RPMI7951 (cell line): ENCODE results near the gene PEX5. TPM values are rescaled to one million over a fixed set of nuclear protein-coding genes. Genes with fewer than 3 reads are reported as not detected.
"Not testable (repeated sequence)": the region's sequence is repeated elsewhere in the genome, so short reads cannot be mapped to it uniquely, and the experiment has no call there.

Experiments used
- DNase-seq: peaks from one replicate; pipeline ENCODE4 v3.0.0-alpha.2; 2012; ENCODE audit warnings: low read depth
- total RNA-seq: library from RNA; depleted of rRNA; stranded (reverse); fragments of >200 nt; shearing (Covaris generic); gene quantifications from 2 replicates; pipeline ENCODE4 v1.2.3, GENCODE V29; 2014; rRNA removed

Gene PEX5
- total RNA-seq, 1 experiment from 2014 or later, result 16.1 TPM

DNA sequence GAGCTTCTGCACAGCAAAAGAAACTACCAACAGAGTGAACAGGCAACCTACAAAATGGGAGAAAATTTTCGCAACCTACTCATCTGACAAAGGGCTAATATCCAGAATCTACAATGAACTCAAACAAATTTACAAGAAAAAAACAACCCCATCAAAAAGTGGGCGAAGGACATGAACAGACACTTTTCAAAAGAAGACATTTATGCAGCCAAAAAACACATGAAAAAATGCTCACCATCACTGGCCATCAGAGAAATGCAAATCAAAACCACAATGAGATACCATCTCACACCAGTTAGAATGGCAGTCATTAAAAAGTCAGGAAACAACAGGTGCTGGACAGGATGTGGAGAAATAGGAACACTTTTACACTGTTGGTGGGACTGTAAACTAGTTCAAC lies 24.3 kb downstream of the PEX5 start:
- DNase-seq, result not testable (repeated sequence)

DNA sequence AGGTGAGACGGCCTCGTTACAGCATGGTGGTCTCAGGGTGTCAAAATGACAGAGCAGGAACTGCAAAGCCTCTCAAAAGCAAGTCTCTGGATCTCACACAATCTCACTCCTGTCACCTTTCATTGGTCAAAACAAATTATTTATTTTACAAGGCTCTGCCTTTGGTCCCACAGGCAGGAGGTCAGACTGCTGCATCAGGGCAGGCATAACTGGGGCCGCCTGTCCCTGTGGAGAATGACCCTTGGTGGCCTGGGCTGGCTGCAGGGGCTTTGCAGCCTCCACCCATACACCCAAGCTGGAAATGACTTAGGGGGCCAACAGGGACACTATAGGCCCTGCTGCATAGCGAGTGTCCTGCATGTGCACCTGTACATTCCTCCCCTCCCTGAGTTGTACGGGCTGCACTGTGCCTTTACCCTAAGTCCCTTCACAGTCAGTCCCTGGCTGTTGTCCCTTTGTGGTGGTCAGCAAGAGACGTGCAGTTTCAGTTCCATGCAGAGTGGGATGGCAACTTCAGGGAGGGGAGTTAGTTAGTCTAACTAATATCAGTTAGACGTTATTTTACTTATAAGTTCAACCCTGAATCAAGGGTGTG lies 28.1 kb downstream of the PEX5 start:
- no peak for DNase-seq

DNA sequence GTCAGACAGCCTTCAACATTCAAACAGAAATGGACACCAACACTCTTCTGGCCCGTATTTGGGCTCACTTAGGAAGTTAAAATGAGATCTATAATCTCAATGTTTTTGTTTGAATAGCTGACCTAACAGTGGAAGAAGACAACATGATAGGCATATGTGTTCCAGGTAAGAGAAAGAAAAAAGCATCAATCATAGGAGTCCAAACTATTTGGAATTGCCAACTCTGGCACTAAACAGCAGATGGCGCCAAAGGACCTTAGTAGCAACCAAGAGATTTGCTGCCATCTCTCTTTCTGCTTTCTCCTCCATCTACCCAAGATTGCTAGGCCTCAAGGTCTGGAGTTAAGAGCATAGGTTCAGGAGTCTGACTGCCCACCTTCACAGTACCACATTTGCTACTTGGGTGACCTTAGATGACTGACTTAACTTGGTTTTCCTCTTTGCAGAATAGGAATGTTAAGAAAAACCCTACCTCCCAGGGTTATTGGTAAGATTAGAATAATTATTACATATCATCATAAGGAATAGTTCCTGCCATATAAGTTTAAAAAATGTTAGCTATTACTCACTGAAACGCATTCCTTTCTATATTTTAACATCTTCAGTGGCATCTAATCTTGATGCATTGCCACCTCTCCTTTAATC lies 30.2 kb downstream of the PEX5 start:
- peak; percentile 62 for DNase-seq

DNA sequence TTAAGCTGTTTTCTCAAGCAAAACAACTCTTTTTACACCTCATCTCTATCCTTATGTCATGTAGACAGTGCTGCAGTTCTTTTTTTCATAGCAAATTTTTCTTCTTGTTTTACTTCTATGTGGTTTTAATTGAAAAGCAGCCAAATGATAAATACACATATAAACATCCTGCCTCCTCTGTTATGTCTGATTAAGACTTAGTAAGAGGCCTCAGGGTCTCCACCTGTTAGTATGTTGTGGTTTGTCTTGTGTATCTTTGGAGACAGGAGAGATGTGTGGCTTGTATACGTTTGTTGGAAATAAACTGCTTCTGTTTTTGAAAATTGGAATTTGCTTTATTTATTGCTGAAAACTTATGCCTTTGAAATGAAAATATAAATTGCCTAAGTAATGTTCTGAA lies 32.0 kb downstream of the PEX5 start:
- peak; percentile 45 for DNase-seq

DNA sequence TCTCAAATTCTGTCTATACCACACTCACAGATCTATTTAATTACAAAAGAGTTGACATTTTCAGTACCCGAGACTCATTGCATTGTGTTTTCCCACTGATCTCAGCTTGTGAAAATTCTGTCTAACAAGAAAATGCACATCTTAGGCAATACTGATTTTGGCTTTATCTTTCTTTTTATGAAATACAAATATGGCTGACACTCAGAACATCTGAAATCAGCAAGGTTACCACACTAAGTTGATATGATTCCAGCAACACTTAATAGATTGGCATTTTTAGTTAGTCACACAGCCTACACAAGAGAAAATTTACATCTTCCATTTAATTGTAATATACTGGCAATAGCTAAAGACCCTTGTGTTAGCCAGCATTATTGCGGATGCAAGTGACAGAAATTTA lies 40.3 kb downstream of the PEX5 start:
- no peak for DNase-seq

DNA sequence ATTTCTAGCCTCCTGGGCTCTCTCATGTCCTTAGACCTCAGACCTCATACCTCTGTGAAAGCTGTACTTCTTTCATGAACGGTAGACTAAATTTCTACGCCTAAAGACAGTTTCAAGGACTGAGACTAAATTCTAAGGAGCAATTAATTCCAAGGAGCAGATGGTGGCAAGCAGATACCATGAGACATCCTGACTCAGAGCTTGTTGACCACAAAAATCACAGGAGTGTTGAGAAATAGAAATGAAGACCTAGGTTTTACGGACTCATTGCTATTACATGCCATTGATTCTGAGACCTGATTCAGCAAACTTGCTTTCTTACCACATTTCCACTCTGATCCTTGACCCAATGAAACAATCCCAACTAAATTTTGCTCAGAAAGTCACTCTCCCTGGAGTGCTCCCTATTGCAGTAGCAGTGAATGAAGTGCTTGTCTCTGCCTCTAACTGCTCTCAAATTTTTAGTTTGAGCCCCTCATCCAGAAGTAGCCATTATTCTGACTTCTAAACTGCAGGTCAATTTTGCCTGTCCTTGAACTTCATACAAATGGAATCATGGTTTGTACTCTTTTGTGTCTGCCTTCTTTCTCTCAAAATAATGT lies 52.0 kb downstream of the PEX5 start:
- DNase-seq, result peak; percentile 80

DNA sequence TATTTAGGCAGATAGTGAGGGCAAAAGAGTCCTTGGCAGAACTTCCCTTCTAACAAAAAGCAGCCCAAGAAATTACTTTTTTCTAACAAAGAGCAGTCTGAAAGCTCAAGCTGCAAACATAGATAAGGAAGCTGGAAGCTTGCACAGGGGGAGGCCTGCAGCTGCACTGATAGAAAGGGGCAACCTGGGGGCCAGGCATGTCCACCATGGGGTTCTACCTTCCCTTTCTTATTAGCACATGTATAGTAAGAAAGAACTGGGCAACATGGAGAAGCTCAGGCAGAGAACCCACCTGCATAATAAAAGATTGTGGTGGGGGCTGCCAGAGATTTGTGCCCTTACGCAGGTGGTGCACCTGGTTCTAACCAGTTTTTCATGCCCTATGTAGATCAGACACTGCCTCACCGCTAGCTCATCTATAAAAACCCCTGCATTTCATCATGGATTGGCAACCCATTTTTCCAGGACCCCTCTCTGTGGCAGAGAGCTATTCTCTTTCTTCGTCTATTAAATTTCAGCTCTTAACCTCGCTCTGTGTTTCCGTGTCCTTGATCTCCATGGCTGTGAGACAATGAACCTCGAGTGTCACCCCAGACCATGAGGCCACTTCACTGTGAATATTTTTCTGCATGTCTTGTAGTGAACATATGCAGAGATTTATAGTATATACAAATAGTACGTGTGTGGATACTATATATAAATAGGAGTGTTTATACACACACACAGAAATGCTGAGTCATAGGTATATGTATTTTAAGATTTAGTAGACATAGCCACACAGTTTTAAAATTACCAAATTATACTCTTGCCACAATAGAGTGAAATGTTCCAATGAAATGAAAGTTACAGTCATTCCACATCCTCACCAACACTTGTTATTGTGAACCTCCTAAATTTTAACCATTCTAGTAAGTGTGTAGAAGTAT lies 53.0 kb downstream of the PEX5 start:
- no peak for DNase-seq

DNA sequence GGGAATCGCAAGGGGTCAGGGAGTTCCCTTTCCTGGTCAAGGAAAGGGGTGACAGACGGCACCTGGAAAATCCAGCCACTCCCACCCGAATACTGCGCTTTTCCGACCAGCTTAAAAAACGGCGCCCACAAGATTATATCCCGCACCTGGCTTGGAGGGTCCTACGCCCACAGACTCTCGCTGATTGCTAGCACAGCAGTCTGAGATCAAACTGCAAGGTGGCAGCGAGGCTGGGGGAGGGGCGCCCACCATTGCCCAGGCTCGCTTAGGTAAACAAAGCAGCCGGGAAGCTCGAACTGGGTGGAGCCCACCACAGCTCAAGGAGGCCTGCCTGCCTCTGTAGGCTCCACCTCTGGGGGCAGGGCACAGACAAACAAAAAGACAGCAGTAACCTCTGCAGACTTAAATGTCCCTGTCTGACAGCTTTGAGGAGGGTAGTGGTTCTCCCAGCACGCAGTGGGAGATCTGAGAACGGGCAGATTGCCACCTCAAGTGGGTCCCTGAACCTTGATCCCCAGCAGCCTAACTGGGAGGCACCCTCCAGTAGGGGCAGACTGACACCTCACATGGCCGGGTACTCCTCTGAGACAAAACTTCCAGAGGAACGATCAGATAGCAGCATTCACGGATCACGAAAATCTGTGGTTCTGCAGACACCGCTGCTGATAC lies 62.0 kb downstream of the PEX5 start:
- not testable (repeated sequence) for DNase-seq

DNA sequence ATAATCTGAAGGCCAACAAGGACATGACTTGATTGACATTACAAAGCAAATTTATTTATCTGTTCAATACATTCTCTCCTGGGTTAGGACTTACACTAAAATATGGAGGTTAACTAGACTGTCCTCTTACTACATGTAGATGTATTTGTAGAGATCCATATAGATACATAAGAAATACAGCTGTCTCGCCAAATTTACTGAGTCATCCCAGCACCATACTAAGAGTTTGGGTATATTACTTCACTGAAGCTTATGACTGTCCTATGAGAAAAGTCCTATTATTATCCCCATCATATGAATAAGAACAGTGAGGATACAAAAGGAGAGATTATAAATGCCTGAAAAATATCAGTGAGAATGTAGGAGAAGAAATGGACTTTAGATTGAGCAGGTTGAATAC lies 69.6 kb downstream of the PEX5 start:
- DNase-seq, result no peak

Other genes with a start within 250 kb of the PEX5 start
- not detected in 2 replicates for gene RNU7-1, start 245.9 kb upstream of the PEX5 start, total RNA-seq
- 245 and 274 TPM in 2 replicates for gene C12orf57, start 245.7 kb upstream of the PEX5 start, total RNA-seq
- 0.24 TPM in 1 of 2 replicates, not detected in the other for gene PTPN6, start 238.3 kb upstream of the PEX5 start, total RNA-seq
- gene PHB2, start 219.0 kb upstream of the PEX5 start, total RNA-seq, result 263 and 303 TPM in 2 replicates
- 68.5 and 72.8 TPM in 2 replicates for gene EMG1, start 218.8 kb upstream of the PEX5 start, total RNA-seq
- gene LPCAT3, start 171.2 kb upstream of the PEX5 start, total RNA-seq, result 14.8 and 15.5 TPM in 2 replicates
- gene C1S, start 129.0 kb upstream of the PEX5 start, total RNA-seq, result 15.3 and 16.3 TPM in 2 replicates
- gene C1R, start 97.2 kb upstream of the PEX5 start, total RNA-seq, result 20.4 and 29.3 TPM in 2 replicates
- gene C1RL, start 80.5 kb upstream of the PEX5 start, total RNA-seq, result 7.1 and 9.0 TPM in 2 replicates
- not detected in 2 replicates for gene RBP5, start 60.8 kb upstream of the PEX5 start, total RNA-seq
- gene CLSTN3, start 59.3 kb upstream of the PEX5 start, total RNA-seq, result 4.5 and 7.3 TPM in 2 replicates
- not detected in 2 replicates for gene ACSM4, start 114.4 kb downstream of the PEX5 start, total RNA-seq